HL-60 (cell line): ENCODE results near the gene TBX2.

Source experiments
- CTCF ChIP-seq: IDR thresholded peaks from one replicate; pipeline ENCODE4 v1.5.1; 2011; ENCODE audit warnings: low read length, control low read depth, inconsistent platforms; ENCODE audit not compliant: insufficient read depth
- GABPA ChIP-seq: IDR thresholded peaks from 2 replicates; pipeline ENCODE4 v1.6.1; 2012; ENCODE audit warnings: low read depth
- POLR2AphosphoS5 ChIP-seq: IDR thresholded peaks from 2 replicates; pipeline ENCODE4 v1.6.1; 2012; ENCODE audit warnings: low read depth
- REST ChIP-seq: IDR thresholded peaks from 2 replicates; pipeline ENCODE4 v1.6.1; 2012; ENCODE audit warnings: low read depth; ENCODE audit not compliant: insufficient replicate concordance
- SPI1 ChIP-seq: IDR thresholded peaks from 2 replicates; pipeline ENCODE4 v1.6.1; 2012; ENCODE audit warnings: low read depth, mild to moderate bottlenecking, borderline replicate concordance

GRCh38 chr17:61452301-61453290, 53.0 kb downstream of the TBX2 start, which contains the start of gene TBX4:
- TF ChIP-seq CTCF, result no peak
- no peak for TF ChIP-seq REST
- no peak for TF ChIP-seq POLR2AphosphoS5
- no peak for TF ChIP-seq GABPA
- no peak for TF ChIP-seq SPI1
